HG02623 (cell line): ENCODE measurements around the gene FAM20A.

Experiments used
- ATAC-seq: cut with Tn5 transposase; IDR thresholded peaks from one replicate; pipeline ENCODE4 v1.9.1; 2021; ENCODE audit warnings: moderate library complexity; ENCODE audit not compliant: unreplicated experiment

Gene FAM20A

GRCh38 chr17:68610554-68610953 is 9.4 kb upstream of the FAM20A start:
- no peak for ATAC-seq

- ATAC-seq: no peak
Observed at GRCh38 chr17:68608515-68609130, 7.5 kb upstream of the FAM20A start.

DNA sequence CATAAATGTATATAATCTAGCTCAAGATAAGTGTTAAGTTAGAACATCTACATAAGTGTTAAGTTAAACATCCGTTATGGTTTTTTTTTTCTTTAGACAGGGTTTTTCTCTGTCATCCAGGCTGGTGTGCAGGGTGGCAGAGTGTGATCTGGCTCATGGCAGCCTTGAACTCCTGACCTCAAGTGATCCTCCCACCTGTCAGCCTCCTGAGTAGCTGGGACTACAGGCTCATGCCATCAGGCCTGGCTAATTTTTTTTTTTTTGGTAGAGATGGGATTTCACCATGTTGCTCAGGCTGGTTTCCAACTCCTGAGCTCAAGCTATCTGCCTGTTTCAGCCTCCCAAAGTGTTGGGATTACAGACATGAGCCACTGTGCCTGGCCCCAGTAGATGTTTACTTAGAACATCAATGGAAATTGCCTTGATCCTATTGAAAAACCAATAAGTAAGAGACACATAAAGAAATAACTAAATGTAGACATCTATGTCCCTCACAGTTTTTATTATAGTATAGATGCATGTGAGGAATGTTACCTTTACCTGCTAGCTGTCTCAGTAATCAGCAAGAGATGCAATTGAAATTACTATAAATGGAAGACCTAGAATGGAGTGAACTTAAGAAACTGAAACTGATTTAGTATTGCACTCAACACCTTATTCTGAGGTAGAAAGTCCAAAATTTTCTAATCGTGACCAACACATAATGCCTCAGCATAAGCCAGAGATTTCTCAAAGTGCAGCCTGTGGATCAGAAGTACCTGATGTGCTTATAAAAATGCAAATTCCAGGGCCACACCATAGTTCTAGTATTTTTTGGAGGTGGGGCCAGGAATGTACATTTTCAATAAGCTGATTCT is 5.5 kb upstream of the FAM20A start:
- ATAC-seq: no peak

- ATAC-seq: no peak
Observed at GRCh38 chr17:68605914-68606313, 4.7 kb upstream of the FAM20A start.

DNA sequence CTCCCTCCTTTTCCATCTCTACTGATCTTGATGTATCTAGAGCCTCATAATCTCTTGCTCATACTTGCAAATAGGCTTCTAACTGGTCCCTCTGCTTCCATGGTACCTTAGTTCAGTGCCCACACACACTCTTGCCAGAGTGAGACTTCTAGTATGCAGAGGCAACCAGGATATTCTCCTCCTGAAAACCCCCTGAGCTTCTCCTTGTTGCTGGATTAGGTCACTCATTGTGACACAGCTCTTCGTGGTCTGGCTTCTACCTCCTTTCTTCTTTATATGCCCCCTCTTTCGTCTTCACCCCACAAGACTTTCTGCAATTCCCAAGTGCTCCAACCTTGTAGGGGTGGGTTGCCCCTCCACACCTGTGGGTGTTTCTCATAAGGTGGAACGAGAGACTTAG is 2.5 kb upstream of the FAM20A start:
- no peak for ATAC-seq

- ATAC-seq: no peak
Observed at GRCh38 chr17:68603027-68603426, 1.9 kb upstream of the FAM20A start.

DNA sequence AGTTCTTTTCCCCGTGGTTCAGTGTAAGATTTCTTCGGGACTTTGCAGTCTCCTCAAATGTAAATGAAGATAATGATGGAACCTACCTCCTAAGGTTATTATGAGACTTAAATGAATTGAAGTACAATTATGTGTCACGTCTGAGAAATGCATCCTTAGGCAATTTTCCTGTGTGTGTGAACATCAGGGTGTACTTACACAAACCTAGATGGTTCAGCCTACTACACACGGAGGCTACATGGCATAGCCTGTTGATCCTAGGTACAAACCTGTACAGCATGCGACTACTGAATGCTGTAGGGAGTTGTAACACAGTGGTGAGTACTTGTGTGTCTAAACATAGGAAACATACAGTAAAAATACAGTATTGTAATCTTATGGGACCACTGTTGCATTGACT is 1.1 kb upstream of the FAM20A start:
- ATAC-seq: no peak

DNA sequence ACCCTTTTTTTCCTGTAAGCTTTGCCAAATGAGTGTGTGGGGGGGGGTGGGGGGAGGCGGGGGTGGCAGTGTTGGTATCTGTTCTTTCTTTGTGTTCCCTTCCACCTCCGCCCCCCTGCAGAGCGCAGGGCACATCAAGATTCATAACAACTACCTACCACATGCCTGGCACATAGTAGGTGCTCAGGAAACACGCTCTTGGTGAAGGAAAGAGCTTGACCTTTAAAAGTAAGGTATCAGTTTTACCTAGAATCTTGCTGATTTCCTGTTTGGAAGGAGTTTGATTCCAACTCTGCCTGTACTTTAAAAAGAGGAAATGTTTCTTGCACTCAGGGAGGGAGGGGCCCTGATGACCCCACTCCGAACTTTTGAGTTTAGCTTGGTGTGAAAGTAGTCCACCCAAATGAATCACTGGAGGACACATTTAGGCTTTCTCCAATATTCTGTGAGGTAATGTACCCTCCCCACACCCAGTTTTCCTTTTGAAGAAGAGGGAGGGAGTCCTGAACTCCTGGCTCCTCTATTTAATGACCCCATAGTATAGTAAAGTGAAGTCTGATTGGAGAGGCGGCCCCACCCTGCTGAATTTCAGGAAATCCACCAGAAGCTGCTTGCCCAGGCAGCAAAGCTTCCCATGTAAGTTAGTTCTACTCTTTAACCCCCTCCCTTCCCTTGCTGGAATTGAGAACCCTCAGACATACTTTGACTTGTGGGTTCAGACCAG is 560 bp upstream of the FAM20A start:
- no peak for ATAC-seq

DNA sequence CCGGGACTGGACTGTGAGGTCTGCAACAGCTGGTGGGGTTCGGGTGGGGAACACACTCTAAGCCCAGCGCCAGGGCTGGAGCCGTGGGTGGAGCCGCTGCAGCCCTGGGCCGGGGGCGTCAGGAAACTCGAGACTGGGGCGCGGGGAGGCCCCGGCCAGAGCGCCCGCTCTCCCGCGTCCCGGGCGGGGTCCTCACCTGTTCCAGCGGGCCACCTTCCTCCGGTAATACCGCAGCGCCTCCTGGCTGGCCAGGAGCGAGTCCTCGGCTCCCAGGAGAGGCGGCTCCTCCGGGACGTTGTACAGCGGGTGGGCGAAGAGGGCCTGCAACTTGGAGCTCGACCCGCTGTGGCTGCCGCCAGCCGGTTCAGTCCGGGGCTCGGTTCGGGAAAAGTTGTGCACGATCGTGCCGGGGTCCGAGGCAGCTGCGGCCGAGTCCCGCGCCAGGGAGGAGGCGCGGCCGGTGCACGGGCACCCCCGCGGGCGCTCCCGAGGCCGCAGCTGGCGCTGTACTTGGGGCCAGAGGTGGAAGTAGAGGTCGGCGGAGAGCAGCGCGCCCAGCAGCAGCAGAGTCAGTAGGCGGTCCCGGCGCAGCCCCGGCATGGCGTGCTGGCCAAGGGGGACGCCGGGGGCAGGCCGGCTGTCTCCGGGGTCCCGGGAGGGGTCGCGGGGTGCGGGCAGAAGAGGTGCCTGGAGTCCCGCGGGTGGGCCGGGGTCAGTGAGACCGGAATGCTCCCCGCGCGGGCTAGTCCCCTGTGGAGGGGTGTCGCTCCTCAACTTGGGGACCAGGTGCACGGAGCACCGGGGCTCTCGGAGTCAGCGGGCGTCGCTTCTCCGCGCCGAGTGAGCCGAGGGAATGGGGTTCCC is 868 bp downstream of the FAM20A start:
- ATAC-seq: no peak

- no peak for ATAC-seq
Observed at GRCh38 chr17:68599552-68600066, 1.6 kb downstream of the FAM20A start.

DNA sequence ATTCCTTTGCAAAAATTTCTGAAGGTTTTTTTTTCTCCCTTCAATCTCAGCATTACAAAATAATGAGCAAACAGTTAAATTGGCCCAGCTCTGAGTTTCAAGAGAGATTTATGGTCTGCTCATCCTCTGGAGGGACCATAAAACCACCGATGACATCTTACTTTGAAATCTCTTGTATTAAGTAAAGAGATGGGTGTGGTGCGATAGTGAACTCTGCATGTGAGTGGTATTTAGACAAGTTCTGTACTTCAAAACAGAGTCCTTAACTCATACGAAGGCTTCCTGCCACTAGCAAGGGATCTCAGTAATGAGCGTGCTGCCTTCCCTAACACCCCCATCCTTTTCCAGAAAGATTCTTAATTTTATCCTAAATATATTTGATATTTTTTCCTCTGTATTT is 2.1 kb downstream of the FAM20A start:
- no peak for ATAC-seq

DNA sequence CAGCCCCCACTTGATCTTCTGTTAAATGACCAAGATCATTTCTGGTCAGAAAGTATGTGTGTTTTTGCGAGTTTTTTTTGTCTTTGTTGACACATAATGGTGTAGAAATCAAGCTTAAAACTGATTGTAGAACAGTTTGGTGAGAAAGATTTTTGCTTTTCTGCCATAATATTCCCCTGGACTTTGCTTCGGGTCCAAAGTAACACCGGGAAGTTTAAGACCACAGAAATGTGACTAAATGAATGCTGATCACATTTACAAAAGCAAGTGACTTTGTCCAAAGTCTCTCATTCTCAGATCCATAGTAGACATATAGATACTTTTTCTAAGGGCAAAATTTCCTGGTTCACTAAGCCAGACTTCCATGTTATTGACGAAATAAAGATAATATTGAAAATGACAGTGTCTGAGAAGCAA is 2.6 kb downstream of the FAM20A start:
- no peak for ATAC-seq

DNA sequence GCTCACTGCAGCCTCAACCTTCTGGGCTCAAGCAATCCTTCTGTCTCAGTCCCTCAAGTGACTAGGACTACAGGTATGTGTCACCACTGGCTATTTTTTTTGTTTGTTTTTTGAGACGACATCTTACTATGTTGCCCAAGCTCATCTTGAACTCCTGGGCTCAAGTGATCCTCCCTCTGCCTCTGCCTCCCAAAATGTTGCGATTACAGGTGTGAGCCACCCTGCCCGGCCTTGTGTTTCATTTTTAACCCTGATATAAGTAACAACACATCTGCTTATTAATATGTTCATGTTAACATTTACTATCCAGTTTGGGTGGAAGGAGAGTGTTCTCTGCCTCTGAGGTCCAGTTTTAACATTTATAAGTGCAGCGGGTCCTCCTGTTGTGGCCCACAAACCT is 3.1 kb downstream of the FAM20A start:
- ATAC-seq: no peak

- ATAC-seq: no peak
Observed at GRCh38 chr17:68596411-68596945, 4.7 kb downstream of the FAM20A start.

DNA sequence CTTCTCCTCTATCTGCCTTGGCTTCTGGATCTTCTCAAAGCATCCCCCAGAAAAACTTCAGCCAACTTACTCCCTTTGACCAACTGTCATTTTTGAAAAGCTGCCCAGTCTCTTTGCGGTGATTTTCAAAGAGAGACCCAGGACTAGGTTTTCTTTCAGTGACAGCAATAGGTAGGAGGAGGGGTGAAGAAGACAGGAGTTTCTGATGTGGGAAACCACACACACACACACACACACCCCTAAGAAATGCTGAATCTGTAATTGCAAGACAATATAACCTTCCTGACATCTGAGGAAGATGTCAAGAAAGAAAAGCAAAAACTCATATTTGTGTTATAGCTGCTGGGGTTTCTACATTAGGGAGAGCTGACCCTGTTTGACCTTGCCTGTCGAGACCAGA is 5.2 kb downstream of the FAM20A start:
- no peak for ATAC-seq

- no peak for ATAC-seq
Observed at GRCh38 chr17:68595496-68595895, 5.7 kb downstream of the FAM20A start.

DNA sequence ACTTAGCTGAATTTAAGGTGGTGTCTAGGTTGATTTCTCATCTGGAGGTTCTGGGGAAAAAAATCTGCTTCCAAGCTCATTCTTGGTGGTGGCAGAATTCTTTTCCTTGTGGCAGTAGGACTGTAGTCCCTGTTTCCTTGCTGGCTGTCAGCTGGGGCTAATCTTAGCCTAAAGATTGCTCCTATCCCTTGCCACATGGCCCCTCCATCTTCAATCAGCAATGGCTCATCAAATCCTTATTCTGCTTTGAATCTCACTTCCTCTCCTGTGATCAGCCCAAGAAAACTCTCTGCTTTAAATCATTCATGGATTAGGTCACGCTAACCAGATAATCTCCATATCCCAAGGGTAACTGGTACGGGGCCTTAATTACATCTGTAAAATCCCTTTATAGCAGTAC is 6.6 kb downstream of the FAM20A start:
- no peak for ATAC-seq

- no peak for ATAC-seq
Observed at GRCh38 chr17:68592682-68593641, 8.2 kb downstream of the FAM20A start.

- ATAC-seq: no peak
Observed at GRCh38 chr17:68592009-68592408, 9.2 kb downstream of the FAM20A start.
